ENCODE data around the gene EIF1AD. TPM values are rescaled to one million over a fixed set of nuclear protein-coding genes. Genes with fewer than 3 reads are reported as not detected.

The EIF1AD gene
- total RNA-seq, 2 experiments from 2014 or later, result 51.1 to 63.2 TPM

- H3K4me3 ChIP-seq (ENCODE audit: low read depth, low read length, poor library complexity, severe bottlenecking), result no peak overlapping the region
- no peak overlapping the region for H3K4me2 ChIP-seq (ENCODE audit: low read length)
- no TSS peak for BruUV-seq (replicated peaks)
- H3K36me3 ChIP-seq (ENCODE audit: insufficient read depth, low read length), result peaks cover 16% of the 10 kb centered on the region; the same call in 1 of the 2 replicates
- POLR2A ChIA-PET, result no interaction called here
- no peak for DNase-seq (ENCODE audit: low spot score)
- no peaks in the 10 kb centered on the region for H3K79me2 ChIP-seq (ENCODE audit: insufficient read depth, low read depth, low read length)
- H4K20me1 ChIP-seq (ENCODE audit: insufficient read depth, low read length), result no peaks in the 10 kb centered on the region
- intact Hi-C loops (cut with micrococcal nuclease; ENCODE audit: unreplicated experiment), result no loop called here
- no peak overlapping the region for H3K27ac ChIP-seq (ENCODE audit: low read depth, low read length, poor library complexity, severe bottlenecking)
- no peaks in the 10 kb centered on the region for H3K9me3 ChIP-seq (ENCODE audit: low read length)
- no peaks in the 10 kb centered on the region for H3K9me2 ChIP-seq (ENCODE audit: insufficient read depth, low read length)
- TF ChIP-seq EZH2phosphoT487 (IDR thresholded peaks at IDR 0.05; ENCODE audit: borderline replicate concordance, low read depth, low read length) (no peak), CTCF (conservative IDR thresholded peaks at IDR 0.05; ENCODE audit: low read length) (no peak)
- H3K4me1 ChIP-seq (ENCODE audit: insufficient read depth, low read length, poor library complexity, severe bottlenecking), result no peaks in the 10 kb centered on the region
- no peak overlapping the region for H2AFZ ChIP-seq (ENCODE audit: low read length)
- CTCF ChIA-PET (ENCODE audit: unreplicated experiment), result no interaction called here
These were observed 18.4 kb downstream of the EIF1AD start for GRCh38 chr11:65983589-65983987.

GRCh38 chr11:65982824-65983588, 19.0 kb downstream of the EIF1AD start:
- POLR2A ChIA-PET, result interaction anchor here (0.6 kb wide), 2 partner anchors 47 to 203 kb away, joined by 3 to 4 read pairs; no protein-coding TSS in a partner anchor
- Histone ChIP-seq H3K36me3 (ENCODE audit: insufficient read depth, low read length) (peaks cover 21% of the 10 kb centered on the region; the same call in 1 of the 2 replicates), H2AFZ (ENCODE audit: low read length) (no peak overlapping the region), H3K4me3 (ENCODE audit: low read depth, low read length, poor library complexity, severe bottlenecking) (no peak overlapping the region), H3K79me2 (ENCODE audit: insufficient read depth, low read depth, low read length) (no peaks in the 10 kb centered on the region), H3K27ac (ENCODE audit: low read depth, low read length, poor library complexity, severe bottlenecking) (no peak overlapping the region), H4K20me1 (ENCODE audit: insufficient read depth, low read length) (no peaks in the 10 kb centered on the region), H3K9me2 (ENCODE audit: insufficient read depth, low read length) (no peaks in the 10 kb centered on the region), H3K4me1 (ENCODE audit: insufficient read depth, low read length, poor library complexity, severe bottlenecking) (no peaks in the 10 kb centered on the region), H3K4me2 (ENCODE audit: low read length) (no peak overlapping the region), H3K9me3 (ENCODE audit: low read length) (no peaks in the 10 kb centered on the region)
- DNase-seq (ENCODE audit: low spot score), result no peak
- CTCF ChIA-PET (ENCODE audit: unreplicated experiment), result no interaction called here
- intact Hi-C loops (cut with micrococcal nuclease; ENCODE audit: unreplicated experiment), result no loop called here
- TF ChIP-seq CTCF (conservative IDR thresholded peaks at IDR 0.05; ENCODE audit: low read length), result no peak
- no peak for TF ChIP-seq EZH2phosphoT487 (IDR thresholded peaks at IDR 0.05; ENCODE audit: borderline replicate concordance, low read depth, low read length)
- no TSS peak for BruUV-seq (replicated peaks)

Measured in OCI-LY7 (cell line).